Thymus (tissue), 11 donors: Measurements from ENCODE around the gene ESR1. TPM values are rescaled to one million over a fixed set of nuclear protein-coding genes. Genes with fewer than 3 reads are reported as not detected.
"Not testable (repeated sequence)": the region's sequence is repeated elsewhere in the genome, so short reads cannot be mapped to it uniquely, and the experiment has no call there.

ENCODE experiments used
- DNase-seq, 9 donors: peaks; one replicate each; pipeline ENCODE4 v3.0.0-alpha.2; 2013; ENCODE audit warnings: low spot score in 9 of 9, low read depth in 6 of 9, missing footprints in 1 of 9
- H3K27ac ChIP-seq, 2 donors: one replicate each; pipeline ENCODE4 v1.5.1; 2013; ENCODE audit warnings: control low read depth in 1 of 2, low read depth in 1 of 2, low read length in 1 of 2, mild to moderate bottlenecking in 1 of 2, moderate library complexity in 1 of 2
- H3K27me3 ChIP-seq, 2 donors: one replicate each; pipeline ENCODE4 v1.5.1; 2013; ENCODE audit warnings: low read length in 1 of 2; ENCODE audit not compliant: control insufficient read depth in 2 of 2, insufficient read depth in 1 of 2
- H3K36me3 ChIP-seq, 2 donors: one replicate each; pipeline ENCODE4 v1.5.1; 2013; ENCODE audit warnings: low read length in 1 of 2, mild to moderate bottlenecking in 1 of 2, moderate library complexity in 1 of 2; ENCODE audit not compliant: control insufficient read depth in 2 of 2, insufficient read depth in 2 of 2
- H3K4me1 ChIP-seq, 2 donors: one replicate each; pipeline ENCODE4 v1.5.1; 2013; ENCODE audit warnings: low read length in 2 of 2; ENCODE audit not compliant: control insufficient read depth in 2 of 2, insufficient read depth in 2 of 2
- H3K4me3 ChIP-seq, 2 donors: one replicate each; pipeline ENCODE4 v1.5.1; 2013; ENCODE audit warnings: low read length in 2 of 2, control low read depth in 1 of 2, mild to moderate bottlenecking in 1 of 2
- H3K9me3 ChIP-seq, 2 donors: one replicate each; pipeline ENCODE4 v1.5.1; 2013; ENCODE audit warnings: low read length in 1 of 2, mild to moderate bottlenecking in 1 of 2; ENCODE audit not compliant: control insufficient read depth in 2 of 2, insufficient read depth in 1 of 2
- WGBS: extraction: QIAGEN DNeasy Blood & Tissue Kit; methylation state at CpG from one replicate; pipeline ENCODE4 v1.1.7; 2013; 5-methylcytosine and 5-hydroxymethylcytosine counted together
- polyA plus RNA-seq: library from polyadenylated mRNA; stranded (reverse); fragments of 200-250 nt; gene quantifications from one replicate; pipeline ENCODE4 v1.2.3, GENCODE V29; 2013
- total RNA-seq: library from RNA; stranded (reverse); fragments of 120-200 nt; gene quantifications from one replicate; pipeline ENCODE4 v1.2.4, GENCODE V29; 2013
- donor health status: healthy.

ESR1 gene
- total and polyA plus RNA-seq, 2 donors: 0.28 to 1.2 TPM

DNA sequence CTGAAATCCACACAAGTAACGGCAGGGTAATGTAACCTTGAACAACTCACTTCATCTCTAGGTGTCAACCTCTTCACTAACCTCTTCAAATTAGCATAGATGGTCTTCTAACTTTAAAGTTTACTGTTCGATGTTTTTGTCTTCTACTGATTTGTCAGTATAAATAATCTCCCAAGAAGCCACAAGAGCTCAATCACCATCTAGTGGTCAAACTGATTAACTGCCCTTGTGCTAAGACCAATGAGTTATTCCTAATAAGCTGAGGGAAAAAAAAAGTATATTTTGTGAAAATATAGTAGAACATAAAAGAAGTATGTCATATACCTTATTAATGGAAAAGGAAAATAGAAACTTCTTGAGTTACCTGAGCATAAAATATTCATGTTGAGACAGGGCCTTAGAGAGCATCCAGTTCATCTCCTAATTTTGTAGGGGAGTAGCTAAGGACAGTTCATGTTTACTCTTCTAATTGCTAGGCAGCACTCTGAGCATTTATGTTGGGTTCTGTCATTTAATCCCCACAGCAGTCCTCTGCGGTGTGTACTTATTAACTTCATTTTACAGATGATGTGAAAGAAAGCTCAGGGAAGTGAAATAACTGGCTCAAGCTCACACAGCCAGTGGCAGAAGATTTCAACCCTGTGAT is 317.1 kb downstream of the ESR1 start:
- H3K9me3 ChIP-seq: no peaks in the 10 kb centered on the region
- no peak overlapping the region for H3K27ac ChIP-seq
- no peaks in the 10 kb centered on the region for H3K4me1 ChIP-seq
- peak in 1 of 9 donors; percentile 29 for DNase-seq
- H3K27me3 ChIP-seq: no peaks in the 10 kb centered on the region
- 78% methylated on average over 3 of the region's 3 CpGs for WGBS
- H3K4me3 ChIP-seq: no peak overlapping the region
- H3K36me3 ChIP-seq: peaks cover 19 to 51% of the 10 kb centered on the region in 2 donors

- DNase-seq: no peak
- no peak overlapping the region for H3K27ac ChIP-seq
- no peaks in the 10 kb centered on the region for H3K4me1 ChIP-seq
- 93% methylated on average over 8 of the region's 8 CpGs for WGBS
- no peak overlapping the region for H3K4me3 ChIP-seq
- H3K27me3 ChIP-seq: no peaks in the 10 kb centered on the region
- peaks cover 22 to 51% of the 10 kb centered on the region in 2 donors for H3K36me3 ChIP-seq
- no peaks in the 10 kb centered on the region for H3K9me3 ChIP-seq
Observed at GRCh38 chr6:152127432-152128165, 320.1 kb downstream of the ESR1 start.

GRCh38 chr6:152129691-152130151 is 322.2 kb downstream of the ESR1 start:
- Histone ChIP-seq H3K9me3 (no peaks in the 10 kb centered on the region), H3K4me1 (no peaks in the 10 kb centered on the region), H3K27ac (no peak overlapping the region), H3K4me3 (no peak overlapping the region), H3K36me3 (peaks cover 21 to 60% of the 10 kb centered on the region in 2 donors), H3K27me3 (no peaks in the 10 kb centered on the region)
- no peak for DNase-seq
- WGBS: 90% methylated on average over 9 of the region's 9 CpGs

DNA sequence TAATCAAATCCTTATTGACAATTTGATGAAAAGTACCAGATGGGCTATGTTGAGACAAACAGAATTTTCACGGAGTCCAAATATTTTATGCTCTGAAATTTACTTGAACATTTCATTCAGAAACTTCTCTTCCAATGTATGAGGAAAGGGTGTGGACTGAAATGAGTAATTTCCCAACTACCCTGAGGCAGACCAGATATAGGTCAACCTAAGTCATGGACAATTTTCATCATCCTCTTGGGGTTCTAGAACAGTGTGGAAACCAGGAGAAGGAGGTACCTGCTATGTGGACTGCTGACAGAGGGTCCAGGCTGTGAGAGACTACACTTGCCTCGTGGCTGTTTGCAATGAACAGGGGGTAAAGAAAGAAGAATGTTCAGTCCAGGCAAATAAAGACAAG is 323.0 kb downstream of the ESR1 start:
- Histone ChIP-seq H3K9me3 (no peaks in the 10 kb centered on the region), H3K27me3 (no peaks in the 10 kb centered on the region), H3K4me3 (no peak overlapping the region), H3K27ac (no peak overlapping the region), H3K36me3 (peaks cover 26 to 65% of the 10 kb centered on the region in 2 donors), H3K4me1 (no peaks in the 10 kb centered on the region)
- 77% methylated on average over 2 of the region's 2 CpGs for WGBS
- DNase-seq: no peak

DNA sequence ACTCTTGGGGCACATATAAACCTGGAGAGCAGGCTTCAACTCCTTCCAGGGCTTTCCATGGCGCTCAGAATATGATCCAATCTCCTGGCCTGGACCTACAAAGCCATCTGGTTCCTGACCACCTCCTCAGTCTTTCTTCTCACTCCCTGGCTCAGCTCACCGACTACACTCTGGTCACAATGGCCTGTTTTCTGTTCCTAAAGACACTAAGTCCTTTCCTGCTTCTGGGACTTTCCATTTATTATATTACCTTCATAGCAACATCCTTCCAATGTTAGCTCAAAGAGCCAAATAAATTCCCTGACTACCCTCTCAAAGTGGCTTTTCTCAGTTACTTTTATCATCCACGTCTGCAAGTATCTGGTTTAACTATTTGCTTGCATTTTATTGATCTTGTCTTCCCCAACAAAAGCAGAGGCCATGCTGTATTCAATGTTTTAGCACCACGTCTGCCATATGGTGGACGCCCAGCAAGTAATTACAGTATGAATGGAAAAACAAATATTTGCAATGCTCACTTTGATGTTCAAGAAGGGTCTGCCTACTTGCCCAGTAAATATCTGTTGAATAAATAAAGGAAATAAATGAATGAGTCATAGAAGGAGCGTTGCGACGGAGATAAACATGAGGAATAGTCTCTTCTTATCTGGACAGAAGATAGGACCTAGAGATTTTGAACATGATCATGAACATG is 328.4 kb downstream of the ESR1 start:
- no peaks in the 10 kb centered on the region for H3K27me3 ChIP-seq
- H3K27ac ChIP-seq: no peak overlapping the region
- no peaks in the 10 kb centered on the region for H3K4me1 ChIP-seq
- peaks cover 33 to 81% of the 10 kb centered on the region in 2 donors for H3K36me3 ChIP-seq
- WGBS: 97% methylated on average over 8 of the region's 8 CpGs
- DNase-seq: no peak
- H3K4me3 ChIP-seq: no peak overlapping the region
- no peaks in the 10 kb centered on the region for H3K9me3 ChIP-seq

DNA sequence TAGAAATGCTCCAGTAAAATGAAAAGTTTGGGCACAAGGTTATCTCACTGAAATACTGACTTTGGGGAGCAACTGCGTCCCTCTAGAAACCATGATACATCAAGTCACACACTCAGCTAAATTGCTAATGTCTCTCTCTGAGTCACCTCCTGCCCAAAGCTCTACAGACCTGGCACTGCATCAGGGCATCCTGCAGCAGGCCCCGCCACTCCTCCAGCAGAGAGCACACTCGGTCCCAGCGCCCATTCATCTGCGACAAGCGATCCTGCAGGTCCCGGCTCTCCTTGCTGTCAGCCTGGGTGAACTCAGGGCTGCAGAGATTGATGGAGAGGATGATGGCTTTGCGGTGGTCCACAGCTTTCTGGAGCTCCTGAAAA is 329.0 kb downstream of the ESR1 start:
- Histone ChIP-seq H3K36me3 (peaks cover 32 to 83% of the 10 kb centered on the region in 2 donors), H3K9me3 (no peaks in the 10 kb centered on the region), H3K4me1 (no peaks in the 10 kb centered on the region), H3K27me3 (no peaks in the 10 kb centered on the region), H3K4me3 (no peak overlapping the region), H3K27ac (no peak overlapping the region)
- no peak for DNase-seq
- WGBS: 97% methylated on average over 8 of the region's 8 CpGs

GRCh38 chr6:152138344-152138743 is 330.9 kb downstream of the ESR1 start:
- H3K27me3 ChIP-seq, H3K9me3 ChIP-seq, DNase-seq, H3K4me3 ChIP-seq, H3K27ac ChIP-seq, H3K4me1 ChIP-seq: not testable (repeated sequence)
- peaks cover 23 to 77% of the 10 kb centered on the region in 2 donors for H3K36me3 ChIP-seq
- 97% methylated on average over 6 of the region's 6 CpGs for WGBS

- Histone ChIP-seq H3K9me3 (no peaks in the 10 kb centered on the region), H3K4me3 (no peak overlapping the region), H3K4me1 (no peaks in the 10 kb centered on the region), H3K27me3 (no peaks in the 10 kb centered on the region), H3K36me3 (peaks cover 30 to 72% of the 10 kb centered on the region in 2 donors), H3K27ac (no peak overlapping the region)
- WGBS: 94% methylated on average over 5 of the region's 5 CpGs
- DNase-seq: no peak
Observed at GRCh38 chr6:152142105-152142504, 334.6 kb downstream of the ESR1 start.

GRCh38 chr6:152143359-152143758 is 335.9 kb downstream of the ESR1 start:
- no peaks in the 10 kb centered on the region for H3K27me3 ChIP-seq
- no peak for DNase-seq
- H3K4me3 ChIP-seq: no peak overlapping the region
- H3K4me1 ChIP-seq: no peaks in the 10 kb centered on the region
- H3K9me3 ChIP-seq: no peaks in the 10 kb centered on the region
- 97% methylated on average over 11 of the region's 11 CpGs for WGBS
- peaks cover 41 to 75% of the 10 kb centered on the region in 2 donors for H3K36me3 ChIP-seq
- H3K27ac ChIP-seq: no peak overlapping the region
